ENCODE measurements around the gene STARD8. TPM values are rescaled to one million over a fixed set of nuclear protein-coding genes. Genes with fewer than 3 reads are reported as not detected.

STARD8 gene
- polyA plus RNA-seq, 4 donors: 11.4 to 21.2 (median 17.3) TPM

- no peak for DNase-seq (ENCODE audit: low read depth in 4 of 4, low spot score in 3 of 4)
These were observed 96.3 kb downstream of the STARD8 start for GRCh38 chrX:68743754-68744153.

- DNase-seq (ENCODE audit: low read depth in 4 of 4, low spot score in 3 of 4): no peak
These were observed 99.5 kb downstream of the STARD8 start for GRCh38 chrX:68746988-68747387.

- no peak for DNase-seq (ENCODE audit: low read depth in 4 of 4, low spot score in 3 of 4)
These were observed 100.6 kb downstream of the STARD8 start for GRCh38 chrX:68748030-68748429.

- DNase-seq (ENCODE audit: low read depth in 4 of 4, low spot score in 3 of 4): no peak
These were observed 102.0 kb downstream of the STARD8 start for GRCh38 chrX:68749426-68749825.

GRCh38 chrX:68750316-68750715 is 102.8 kb downstream of the STARD8 start:
- no peak for DNase-seq (ENCODE audit: low read depth in 4 of 4, low spot score in 3 of 4)

- no peak for DNase-seq (ENCODE audit: low read depth in 4 of 4, low spot score in 3 of 4)
These were observed 103.9 kb downstream of the STARD8 start for GRCh38 chrX:68751372-68751771.

GRCh38 chrX:68753218-68753617 is 105.8 kb downstream of the STARD8 start:
- no peak for DNase-seq (ENCODE audit: low read depth in 4 of 4, low spot score in 3 of 4)

- DNase-seq (ENCODE audit: low read depth in 4 of 4, low spot score in 3 of 4): no peak
These were observed 106.9 kb downstream of the STARD8 start for GRCh38 chrX:68754406-68754805.

- no peak for DNase-seq (ENCODE audit: low read depth in 4 of 4, low spot score in 3 of 4)
These were observed 108.2 kb downstream of the STARD8 start for GRCh38 chrX:68755616-68756125.

- no peak for DNase-seq (ENCODE audit: low read depth in 4 of 4, low spot score in 3 of 4)
These were observed 109.9 kb downstream of the STARD8 start for GRCh38 chrX:68757331-68757730.

GRCh38 chrX:68757731-68758130 is 110.3 kb downstream of the STARD8 start:
- DNase-seq (ENCODE audit: low read depth in 4 of 4, low spot score in 3 of 4): no peak

- no peak for DNase-seq (ENCODE audit: low read depth in 4 of 4, low spot score in 3 of 4)
These were observed 111.2 kb downstream of the STARD8 start for GRCh38 chrX:68758671-68759070.

GRCh38 chrX:68761086-68761485 is 113.6 kb downstream of the STARD8 start:
- no peak for DNase-seq (ENCODE audit: low read depth in 4 of 4, low spot score in 3 of 4)

GRCh38 chrX:68762766-68763165 is 115.3 kb downstream of the STARD8 start:
- DNase-seq (ENCODE audit: low read depth in 4 of 4, low spot score in 3 of 4): no peak

GRCh38 chrX:68763481-68763880 is 116.0 kb downstream of the STARD8 start:
- DNase-seq (ENCODE audit: low read depth in 4 of 4, low spot score in 3 of 4): no peak

Other genes with a start within 250 kb of the STARD8 start
- 10 to 100 TPM in 1 of 4 donors, 1 to 10 TPM in 3; 8.4 to 12.7 (median 8.6) TPM for gene OPHN1, start 214.2 kb upstream of the STARD8 start, polyA plus RNA-seq (ENCODE audit: insufficient read length in 4 of 4)
- gene YIPF6, start 148.6 kb upstream of the STARD8 start, polyA plus RNA-seq (ENCODE audit: insufficient read length in 4 of 4): 10 to 100 TPM; 29.4 to 52.6 (median 47.5) TPM
- gene EFNB1, start 181.4 kb downstream of the STARD8 start, polyA plus RNA-seq (ENCODE audit: insufficient read length in 4 of 4): 100 to 1,000 TPM in 3 of 4 donors, 10 to 100 TPM in 1; 98.2 to 132 (median 117) TPM

All from left renal pelvis (tissue), 4 donors.